Liver (tissue), 9 donors: ENCODE measurements around the gene COPS2. TPM values are rescaled to one million over a fixed set of nuclear protein-coding genes. Genes with fewer than 3 reads are reported as not detected.

Experiments used
- DNase-seq: peaks from one replicate; pipeline ENCODE4 v3.0.0-alpha.2; 2017; ENCODE audit warnings: low spot score
- H3K27ac ChIP-seq, 2 donors: one replicate each; pipeline ENCODE4 v1.7.0; 2013; ENCODE audit warnings: inconsistent platforms in 2 of 2, low read length in 2 of 2, control low read depth in 1 of 2, low read depth in 1 of 2, mild to moderate bottlenecking in 1 of 2
- H3K27me3 ChIP-seq, 4 donors: one replicate each; pipeline versions ENCODE4 v1.6.1 to v1.7.0; 2013; ENCODE audit warnings: low read length in 3 of 4, inconsistent platforms in 1 of 4, mild to moderate bottlenecking in 1 of 4, moderate library complexity in 1 of 4; ENCODE audit not compliant: control insufficient read depth in 4 of 4, insufficient read depth in 4 of 4
- H3K36me3 ChIP-seq, 4 donors: one replicate each; pipeline versions ENCODE4 v1.6.1 to v1.7.0; 2013; ENCODE audit warnings: low read length in 3 of 4, mild to moderate bottlenecking in 3 of 4, low read depth in 1 of 4, moderate library complexity in 1 of 4; ENCODE audit not compliant: control insufficient read depth in 4 of 4, insufficient read depth in 3 of 4
- H3K4me1 ChIP-seq, 4 donors: one replicate each; pipeline versions ENCODE4 v1.6.1 to v1.7.0; 2013; ENCODE audit warnings: low read length in 3 of 4, mild to moderate bottlenecking in 3 of 4, moderate library complexity in 1 of 4; ENCODE audit not compliant: control insufficient read depth in 4 of 4, insufficient read depth in 4 of 4
- H3K4me3 ChIP-seq, 3 donors: one replicate each; pipeline versions ENCODE4 v1.6.1 to v1.7.0; 2013; ENCODE audit warnings: low read length in 3 of 3, control low read depth in 1 of 3, low read depth in 1 of 3, mild to moderate bottlenecking in 1 of 3
- H3K9ac ChIP-seq, 2 donors: one replicate each; pipeline ENCODE4 v1.7.0; 2013; ENCODE audit warnings: low read length in 2 of 2, mild to moderate bottlenecking in 2 of 2, moderate library complexity in 2 of 2, control low read depth in 1 of 2, low read depth in 1 of 2
- H3K9me3 ChIP-seq, 4 donors: one replicate each; pipeline versions ENCODE4 v1.6.1 to v1.7.0; 2013; ENCODE audit warnings: low read length in 3 of 4; ENCODE audit not compliant: control insufficient read depth in 4 of 4
- ATF3 ChIP-seq: IDR thresholded peaks from 2 replicates; pipeline ENCODE4 v1.6.1; 2016; ENCODE audit warnings: antibody characterized with exemption
- CTCF ChIP-seq: fragments of 150-350 bp; IDR thresholded peaks from 2 replicates; pipeline ENCODE4 v1.5.1; 2017; ENCODE audit warnings: improper control_type of control experiment, low read depth, low read length; ENCODE audit not compliant: missing input control
- EGR1 ChIP-seq, 2 donors: IDR thresholded peaks; 2 replicates each; pipeline ENCODE4 v1.6.1; 2016 to 2018; ENCODE audit warnings: antibody characterized with exemption in 2 of 2, low read depth in 2 of 2
- FOXA1 ChIP-seq: IDR thresholded peaks from 2 replicates; pipeline ENCODE4 v1.6.1; 2016; ENCODE audit warnings: antibody characterized with exemption
- FOXA2 ChIP-seq: IDR thresholded peaks from 2 replicates; pipeline ENCODE4 v1.6.1; 2016; ENCODE audit warnings: antibody characterized with exemption
- GABPA ChIP-seq, 2 donors: IDR thresholded peaks in 1 of 2; conservative IDR thresholded peaks in 1 of 2; 2 replicates each; pipeline ENCODE4 v1.6.1; 2016; ENCODE audit warnings: antibody characterized with exemption in 2 of 2, mild to moderate bottlenecking in 1 of 2, moderate library complexity in 1 of 2
- HNF4A ChIP-seq, 2 donors: conservative IDR thresholded peaks; 2 replicates each; pipeline ENCODE4 v1.6.1; 2016; ENCODE audit warnings: antibody characterized with exemption in 2 of 2, mild to moderate bottlenecking in 2 of 2
- HNF4G ChIP-seq: IDR thresholded peaks from 2 replicates; pipeline ENCODE4 v1.6.1; 2016; ENCODE audit warnings: antibody characterized with exemption
- JUND ChIP-seq, 2 donors: IDR thresholded peaks; 2 replicates each; pipeline ENCODE4 v1.6.1; 2016; ENCODE audit warnings: antibody characterized with exemption in 2 of 2
- MAX ChIP-seq: IDR thresholded peaks from 2 replicates; pipeline ENCODE4 v1.6.1; 2016; ENCODE audit warnings: antibody characterized with exemption
- NR2F2 ChIP-seq: IDR thresholded peaks from 2 replicates; pipeline ENCODE4 v1.6.1; 2016; ENCODE audit warnings: antibody characterized with exemption
- RAD21 ChIP-seq, 2 donors: IDR thresholded peaks; 2 replicates each; pipeline ENCODE4 v1.6.1; 2016; ENCODE audit warnings: antibody characterized with exemption in 2 of 2, mild to moderate bottlenecking in 2 of 2
- REST ChIP-seq: IDR thresholded peaks from 2 replicates; pipeline ENCODE4 v1.6.1; 2016; ENCODE audit warnings: antibody characterized with exemption, mild to moderate bottlenecking
- RXRA ChIP-seq, 2 donors: IDR thresholded peaks; 2 replicates each; pipeline ENCODE4 v1.6.1; 2017 to 2018; ENCODE audit warnings: antibody characterized with exemption in 2 of 2, mild to moderate bottlenecking in 1 of 2
- SP1 ChIP-seq: IDR thresholded peaks from 2 replicates; pipeline ENCODE4 v1.6.1; 2018; ENCODE audit warnings: antibody characterized with exemption, mild to moderate bottlenecking
- TAF1 ChIP-seq: conservative IDR thresholded peaks from 2 replicates; pipeline ENCODE4 v1.6.1; 2016; ENCODE audit warnings: antibody characterized with exemption, mild to moderate bottlenecking
- YY1 ChIP-seq: IDR thresholded peaks from 2 replicates; pipeline ENCODE4 v1.6.1; 2016; ENCODE audit warnings: antibody characterized with exemption, mild to moderate bottlenecking
- ZBTB33 ChIP-seq: IDR thresholded peaks from 2 replicates; pipeline ENCODE4 v1.6.1; 2016; ENCODE audit warnings: antibody characterized with exemption
- WGBS: extraction: QIAGEN DNeasy Blood & Tissue Kit; methylation state at CpG from one replicate; pipeline ENCODE4 v1.1.7; 2013; 5-methylcytosine and 5-hydroxymethylcytosine counted together
- polyA plus RNA-seq, 2 donors: library from polyadenylated mRNA; stranded (reverse) in 1 of 2; unstranded in 1 of 2; fragments of 200-250 nt in 1 of 2; fragments of >200 nt in 1 of 2; fragmentation: Nextera tagmentation in 1 of 2; extraction: Ambion mirVana in 1 of 2; gene quantifications; one replicate each; pipeline versions ENCODE4 v1.2.1 to v1.2.3, GENCODE V29; 2013 to 2015
- total RNA-seq, 2 donors: library from RNA; depleted of rRNA; stranded (reverse); fragments of >200 nt; gene quantifications; one replicate each; pipeline ENCODE4 v1.2.3, GENCODE V29; 2014
- donor health status: healthy.
- donor health status: healthy.
- donor health status: healthy.
- donor health status: healthy.
- donor health status: healthy.

Gene COPS2
- total and polyA plus RNA-seq, 4 donors: 14.0 to 36.0 (median 25.5) TPM

GRCh38 chr15:49094923-49095322, 60.5 kb downstream of the COPS2 start:
- DNase-seq: no peak
- Histone ChIP-seq H3K27me3 (no peaks in the 10 kb centered on the region), H3K36me3 (no peaks in the 10 kb centered on the region), H3K4me3 (no peak overlapping the region), H3K9ac (no peak overlapping the region), H3K27ac (no peak overlapping the region), H3K9me3 (no peaks in the 10 kb centered on the region), H3K4me1 (peaks cover 0 to 2% (median 0%) of the 10 kb centered on the region in 4 donors)
- WGBS: 91% methylated on average over 1 of the region's 1 CpG
- TF ChIP-seq ATF3: no peak
- no peak for TF ChIP-seq HNF4A (conservative IDR thresholded peaks at IDR 0.05)
- TF ChIP-seq REST: no peak
- TF ChIP-seq JUND (IDR thresholded peaks at IDR 0.05): no peak
- TF ChIP-seq RXRA (IDR thresholded peaks at IDR 0.05): no peak
- TF ChIP-seq TAF1: no peak
- no peak for TF ChIP-seq NR2F2
- TF ChIP-seq RAD21 (IDR thresholded peaks at IDR 0.05): no peak
- no peak for TF ChIP-seq HNF4G
- TF ChIP-seq GABPA (IDR thresholded peaks at IDR 0.05 in 1 of 2, conservative IDR thresholded peaks at IDR 0.05 in 1 of 2): no peak
- TF ChIP-seq YY1: no peak
- no peak for TF ChIP-seq FOXA2
- no peak for TF ChIP-seq MAX

GRCh38 chr15:49093252-49094105, 61.9 kb downstream of the COPS2 start:
- Histone ChIP-seq H3K4me3 (no peak overlapping the region), H3K27me3 (no peaks in the 10 kb centered on the region), H3K36me3 (no peaks in the 10 kb centered on the region), H3K9ac (no peak overlapping the region), H3K4me1 (peaks cover 0 to 2% (median 0%) of the 10 kb centered on the region in 4 donors), H3K27ac (no peak overlapping the region), H3K9me3 (no peaks in the 10 kb centered on the region)
- TF ChIP-seq SP1: no peak
- TF ChIP-seq FOXA1: no peak
- TF ChIP-seq TAF1: no peak
- TF ChIP-seq RAD21 (IDR thresholded peaks at IDR 0.05): no peak
- no peak for TF ChIP-seq MAX
- TF ChIP-seq HNF4A (conservative IDR thresholded peaks at IDR 0.05): no peak
- no peak for TF ChIP-seq JUND (IDR thresholded peaks at IDR 0.05)
- TF ChIP-seq EGR1 (IDR thresholded peaks at IDR 0.05; ENCODE audit: low read depth in 2 of 2): no peak
- no peak for TF ChIP-seq ATF3
- TF ChIP-seq YY1: no peak
- TF ChIP-seq RXRA (IDR thresholded peaks at IDR 0.05): no peak
- no peak for TF ChIP-seq ZBTB33
- no peak for TF ChIP-seq FOXA2
- TF ChIP-seq NR2F2: no peak
- no peak for TF ChIP-seq CTCF
- TF ChIP-seq GABPA (IDR thresholded peaks at IDR 0.05 in 1 of 2, conservative IDR thresholded peaks at IDR 0.05 in 1 of 2): no peak
- TF ChIP-seq HNF4G: no peak
- 93% methylated on average over 4 of the region's 4 CpGs for whole genome bisulfite sequencing
- DNase-seq: no peak
